IPS-NIHi7 (cell line): ENCODE results near the gene CASTOR1.
"Not testable (repeated sequence)": the region's sequence is repeated elsewhere in the genome, so short reads cannot be mapped to it uniquely, and the experiment has no call there.

ENCODE experiments used
- DNase-seq: peaks from one replicate; pipeline ENCODE4 v3.0.0; 2012; ENCODE audit warnings: mixed read lengths; ENCODE audit errors: extremely low spot score

The CASTOR1 gene

GRCh38 chr22:30289141-30289979 lies at the start of gene CASTOR1:
CASTOR1 (minus strand) TSS chr22:30289505; CDS start chr22:30289497, 8 bp downstream.
- peak; percentile 100 for DNase-seq

GRCh38 chr22:30338802-30339201 lies 49.5 kb upstream of the CASTOR1 start:
- DNase-seq, result no peak

- DNase-seq, result not testable (repeated sequence)
Measured at GRCh38 chr22:30338341-30338740, 49.0 kb upstream of the CASTOR1 start.

GRCh38 chr22:30337461-30337778 lies 48.1 kb upstream of the CASTOR1 start:
- DNase-seq, result no peak

GRCh38 chr22:30336752-30337460 lies 47.6 kb upstream of the CASTOR1 start:
- DNase-seq, result no peak

- DNase-seq, result no peak
Measured at GRCh38 chr22:30335236-30335635, 45.9 kb upstream of the CASTOR1 start.

GRCh38 chr22:30334646-30335045 lies 45.3 kb upstream of the CASTOR1 start:
- DNase-seq, result no peak

- DNase-seq, result no peak
Measured at GRCh38 chr22:30333707-30334087, 44.4 kb upstream of the CASTOR1 start.

GRCh38 chr22:30332994-30333706 lies 43.8 kb upstream of the CASTOR1 start:
- no peak for DNase-seq

GRCh38 chr22:30332551-30332950 lies 43.2 kb upstream of the CASTOR1 start:
- no peak for DNase-seq

GRCh38 chr22:30328466-30329049 lies 39.3 kb upstream of the CASTOR1 start:
- DNase-seq, result peak; percentile 23

GRCh38 chr22:30327864-30328345 lies 38.6 kb upstream of the CASTOR1 start:
- DNase-seq, result peak; percentile 60

- peak; percentile 100 for DNase-seq
Measured at GRCh38 chr22:30326706-30327362, 37.5 kb upstream of the CASTOR1 start, which contains the start of gene TBC1D10A. TBC1D10A (minus strand) TSS chr22:30326941; CDS start chr22:30326881, 60 bp downstream.

GRCh38 chr22:30326255-30326705 lies 37.0 kb upstream of the CASTOR1 start:
- peak; percentile 69 for DNase-seq

- no peak for DNase-seq
Measured at GRCh38 chr22:30325724-30326254, 36.5 kb upstream of the CASTOR1 start.

GRCh38 chr22:30325065-30325720 lies 35.9 kb upstream of the CASTOR1 start:
- DNase-seq, result peak; percentile 37

- no peak for DNase-seq
Measured at GRCh38 chr22:30324014-30324730, 34.9 kb upstream of the CASTOR1 start.

GRCh38 chr22:30323246-30323645 lies 33.9 kb upstream of the CASTOR1 start:
- DNase-seq, result no peak

GRCh38 chr22:30321461-30321860 lies 32.2 kb upstream of the CASTOR1 start:
- no peak for DNase-seq
